ENCODE data around the gene ATP6V1F. TPM values are rescaled to one million over a fixed set of nuclear protein-coding genes. Genes with fewer than 3 reads are reported as not detected.

Gene ATP6V1F
- total RNA-seq, 1 donor from 2014 or later: 119 TPM

- H3K4me3 ChIP-seq: no peak overlapping the region
- no peaks in the 10 kb centered on the region for H3K27me3 ChIP-seq
- DNase-seq (ENCODE audit: extremely low spot score in 2 of 2): no peak
- no peak overlapping the region for H3K27ac ChIP-seq
- TF ChIP-seq POLR2A (IDR thresholded peaks at IDR 0.05): no peak
- TF ChIP-seq POLR2AphosphoS5 (IDR thresholded peaks at IDR 0.05; ENCODE audit: insufficient read depth in 1 of 2, low read depth in 1 of 2): no peak
- TF ChIP-seq CTCF (IDR thresholded peaks at IDR 0.05): no peak
- peaks cover 20% of the 10 kb centered on the region for H3K4me1 ChIP-seq
- intact Hi-C loops (cut with DNase I): no loop called here
- H3K36me3 ChIP-seq: no peaks in the 10 kb centered on the region
- no peaks in the 10 kb centered on the region for H3K9me3 ChIP-seq
Measured at GRCh38 chr7:128826512-128826911, 36.1 kb upstream of the ATP6V1F start.

GRCh38 chr7:128826916-128827247, 35.8 kb upstream of the ATP6V1F start:
- Histone ChIP-seq H3K27me3 (no peaks in the 10 kb centered on the region), H3K36me3 (no peaks in the 10 kb centered on the region), H3K4me3 (no peak overlapping the region), H3K4me1 (peaks cover 24% of the 10 kb centered on the region), H3K9me3 (no peaks in the 10 kb centered on the region), H3K27ac (peak overlapping the region; percentile 86)
- intact Hi-C loops (cut with DNase I): no loop called here
- DNase-seq (ENCODE audit: extremely low spot score in 2 of 2): no peak
- no peak for TF ChIP-seq POLR2AphosphoS5 (IDR thresholded peaks at IDR 0.05; ENCODE audit: insufficient read depth in 1 of 2, low read depth in 1 of 2)
- no peak for TF ChIP-seq CTCF (IDR thresholded peaks at IDR 0.05)
- TF ChIP-seq POLR2A (IDR thresholded peaks at IDR 0.05): no peak

- H3K4me3 ChIP-seq: no peak overlapping the region
- H3K27ac ChIP-seq: peak overlapping the region; percentile 86
- no peak for DNase-seq (ENCODE audit: extremely low spot score in 2 of 2)
- peaks cover 29% of the 10 kb centered on the region for H3K4me1 ChIP-seq
- H3K27me3 ChIP-seq: no peaks in the 10 kb centered on the region
- H3K36me3 ChIP-seq: no peaks in the 10 kb centered on the region
- no peaks in the 10 kb centered on the region for H3K9me3 ChIP-seq
- intact Hi-C loops (cut with DNase I): no loop called here
- TF ChIP-seq POLR2AphosphoS5 (IDR thresholded peaks at IDR 0.05; ENCODE audit: insufficient read depth in 1 of 2, low read depth in 1 of 2) (peak in 1 of 2 donors; percentile 68), POLR2A (IDR thresholded peaks at IDR 0.05) (no peak)
Measured at GRCh38 chr7:128827248-128827958, 35.3 kb upstream of the ATP6V1F start.

GRCh38 chr7:128827971-128828711, 34.5 kb upstream of the ATP6V1F start:
- no peaks in the 10 kb centered on the region for H3K36me3 ChIP-seq
- H3K27me3 ChIP-seq: no peaks in the 10 kb centered on the region
- intact Hi-C loops (cut with DNase I): no loop called here
- no peak for DNase-seq (ENCODE audit: extremely low spot score in 2 of 2)
- no peaks in the 10 kb centered on the region for H3K9me3 ChIP-seq
- peaks cover 37% of the 10 kb centered on the region for H3K4me1 ChIP-seq
- no peak overlapping the region for H3K4me3 ChIP-seq
- H3K27ac ChIP-seq: peak overlapping the region; percentile 86
- TF ChIP-seq POLR2AphosphoS5 (IDR thresholded peaks at IDR 0.05; ENCODE audit: insufficient read depth in 1 of 2, low read depth in 1 of 2) (no peak), CTCF (IDR thresholded peaks at IDR 0.05) (no peak)

GRCh38 chr7:128829391-128830166, 33.1 kb upstream of the ATP6V1F start:
- Histone ChIP-seq H3K9me3 (no peaks in the 10 kb centered on the region), H3K4me1 (peaks cover 48% of the 10 kb centered on the region), H3K4me3 (peak overlapping the region; percentile 58 to 64), H3K27ac (peak overlapping the region; percentile 85), H3K27me3 (no peaks in the 10 kb centered on the region), H3K36me3 (no peaks in the 10 kb centered on the region)
- DNase-seq (ENCODE audit: extremely low spot score in 2 of 2): no peak
- intact Hi-C loops (cut with DNase I): no loop called here
- TF ChIP-seq POLR2AphosphoS5 (IDR thresholded peaks at IDR 0.05; ENCODE audit: insufficient read depth in 1 of 2, low read depth in 1 of 2): no peak
- TF ChIP-seq CTCF (IDR thresholded peaks at IDR 0.05): no peak
- no peak for TF ChIP-seq POLR2A (IDR thresholded peaks at IDR 0.05)
